HG03045 (cell line): Measurements from ENCODE around the gene HLA-DPB1.

Source experiments
- ATAC-seq: cut with Tn5 transposase; IDR thresholded peaks from one replicate; pipeline ENCODE4 v1.9.1; 2021; ENCODE audit warnings: mild to moderate bottlenecking, moderate library complexity; ENCODE audit not compliant: unreplicated experiment

The HLA-DPB1 gene

DNA sequence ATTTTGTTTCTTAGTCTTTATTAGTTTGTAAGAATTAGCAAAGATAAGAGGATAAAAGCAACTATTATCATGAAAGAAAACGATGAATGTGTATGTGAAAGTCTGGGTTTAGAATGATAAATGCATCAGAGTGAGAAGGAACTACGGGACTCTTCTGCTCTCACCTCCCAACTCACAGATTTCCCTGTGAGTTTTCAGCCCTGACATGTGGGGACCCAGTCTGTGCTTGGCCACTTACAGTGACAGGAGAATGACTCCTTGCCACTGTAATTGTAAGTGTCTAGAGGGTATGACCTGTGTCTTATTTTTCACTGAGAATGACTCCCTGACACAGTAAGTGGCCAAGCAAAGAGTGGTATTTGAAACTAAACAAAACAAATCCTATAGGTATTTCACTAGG is 4.9 kb upstream of the HLA-DPB1 start:
- ATAC-seq = no peak

DNA sequence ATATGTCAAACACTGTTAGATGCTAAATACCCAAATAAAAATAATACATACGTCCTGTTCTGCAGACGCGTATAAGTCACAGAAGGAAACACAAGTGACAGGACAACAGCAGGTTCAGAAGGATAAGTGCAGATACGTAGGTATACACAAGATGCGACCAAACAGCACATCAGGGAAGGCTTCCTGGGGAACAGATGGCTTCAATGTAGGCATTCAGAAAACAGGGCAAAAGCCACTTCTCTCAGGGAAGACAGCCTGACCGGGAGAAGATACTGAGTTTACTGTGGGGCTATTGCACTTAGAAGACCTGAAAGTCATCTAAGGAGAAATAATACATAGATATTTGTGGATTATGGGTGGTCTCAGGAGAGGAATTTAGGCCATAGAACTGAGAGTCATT is 4.2 kb upstream of the HLA-DPB1 start:
- no peak for ATAC-seq

DNA sequence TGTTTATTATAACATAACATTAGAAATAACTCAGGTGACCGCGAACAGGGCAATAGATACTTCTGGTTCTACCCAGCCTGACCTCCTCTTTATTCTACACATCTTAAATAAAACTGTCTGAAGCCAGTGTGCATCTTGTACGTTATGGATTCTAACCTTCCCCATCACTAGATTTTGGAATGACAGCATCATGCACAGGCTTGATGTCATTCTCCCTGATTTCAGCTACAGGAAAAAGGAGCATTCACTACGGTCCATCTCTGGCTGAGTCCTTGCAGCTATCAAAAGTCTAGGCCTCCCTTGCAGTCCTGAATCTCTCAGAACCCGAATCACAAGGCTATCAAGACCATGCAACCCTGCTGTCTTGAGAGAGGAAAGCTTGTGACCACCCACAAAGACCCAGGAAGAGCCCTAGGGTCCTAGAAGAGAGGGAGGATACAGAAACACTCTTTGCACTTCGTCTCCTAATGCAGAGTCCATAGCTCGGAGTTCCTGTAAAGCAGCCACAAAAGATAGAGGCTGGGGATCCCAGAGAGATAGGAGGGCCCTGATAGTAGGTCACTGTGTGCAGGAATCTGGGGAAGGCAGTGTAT is 3.2 kb upstream of the HLA-DPB1 start:
- no peak for ATAC-seq

DNA sequence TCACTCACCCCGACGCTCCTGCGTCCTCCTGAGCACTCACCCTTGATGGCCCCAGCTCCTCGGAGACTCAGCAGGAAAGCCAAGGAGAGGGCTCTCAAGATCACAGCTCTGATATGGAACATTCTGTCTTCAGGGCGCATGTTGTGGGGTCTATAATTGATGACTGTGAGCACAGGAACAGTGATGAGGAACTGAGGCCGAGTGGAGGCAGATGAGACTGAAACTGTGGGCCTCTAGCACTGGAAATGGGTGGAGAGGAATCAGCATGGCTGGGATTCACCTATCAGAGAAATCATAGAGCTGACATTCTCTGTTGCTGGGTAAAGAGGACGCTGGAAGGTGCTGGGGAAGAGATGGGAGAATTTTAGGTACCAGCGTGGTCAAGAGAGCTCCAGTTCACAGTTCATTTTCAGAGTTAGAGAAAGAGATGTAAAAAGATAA is 2.3 kb upstream of the HLA-DPB1 start, which contains the start of gene HLA-DPA1:
Gene HLA-DPA1 (minus strand): TSS at position 219 of the 441 bp plus-strand sequence.
- peak; percentile 69 for ATAC-seq

DNA sequence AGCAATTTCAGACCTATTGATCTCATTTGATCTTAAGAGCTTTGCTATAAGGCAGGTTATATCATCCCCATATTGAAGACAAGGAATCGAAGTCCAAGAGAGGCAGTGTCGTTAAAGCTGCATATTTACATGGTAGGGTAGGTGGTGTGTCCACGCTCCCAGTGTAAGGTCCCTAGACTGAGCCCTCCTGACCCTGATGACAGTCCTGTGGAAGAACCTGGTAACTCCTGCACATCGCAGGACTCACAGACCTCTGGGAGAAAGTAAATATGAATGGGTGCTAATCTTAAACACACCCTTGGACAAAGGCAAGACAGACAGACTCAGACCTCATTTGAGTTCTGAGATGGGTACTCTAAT is 602 bp upstream of the HLA-DPB1 start:
- ATAC-seq = peak; percentile 9

DNA sequence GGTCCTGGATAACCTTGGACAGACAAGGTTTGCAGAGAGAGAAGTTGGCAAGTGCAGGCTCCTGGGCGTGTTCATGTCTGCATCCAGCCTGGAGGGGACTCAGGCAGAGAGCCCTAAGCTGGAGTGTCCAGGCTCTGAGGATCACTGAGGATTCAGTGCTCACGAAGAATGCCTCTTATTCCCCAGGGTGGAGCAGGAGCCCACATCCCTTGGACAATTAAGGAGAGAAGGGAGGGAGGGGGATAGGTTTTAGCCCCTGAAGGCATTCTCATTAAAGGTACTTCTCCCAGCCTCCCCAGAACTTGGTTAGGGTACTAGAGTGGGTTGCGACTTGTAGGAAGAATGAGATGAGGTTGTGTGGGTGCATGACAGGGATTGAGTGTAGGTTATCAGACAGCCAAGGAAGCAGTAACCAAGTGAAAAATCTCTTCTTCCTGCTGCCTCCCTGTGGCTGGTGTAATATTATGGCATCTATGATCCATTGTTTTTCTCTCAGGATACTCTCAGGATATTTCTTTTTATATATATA is 680 bp downstream of the HLA-DPB1 start:
- ATAC-seq = no peak

DNA sequence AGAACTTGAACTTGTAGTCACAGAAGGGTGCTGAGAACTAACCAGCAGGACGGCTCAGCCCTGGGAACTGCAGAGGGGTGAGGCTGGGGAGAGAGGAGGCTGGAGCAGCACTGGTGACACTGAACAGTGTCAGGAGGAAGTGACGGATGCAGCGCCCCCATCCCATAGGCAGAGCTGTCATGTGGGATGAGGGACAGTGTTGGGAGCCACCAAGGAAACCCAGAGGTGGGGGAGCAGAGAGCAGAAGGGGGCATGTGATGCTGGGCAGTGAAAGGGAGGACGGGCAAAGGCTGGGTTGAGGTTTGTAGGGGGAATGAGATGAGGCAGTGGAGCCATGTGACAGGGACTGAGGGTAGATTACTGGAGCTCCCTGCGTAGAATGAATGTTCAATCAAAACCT is 2.1 kb downstream of the HLA-DPB1 start:
- ATAC-seq = no peak

DNA sequence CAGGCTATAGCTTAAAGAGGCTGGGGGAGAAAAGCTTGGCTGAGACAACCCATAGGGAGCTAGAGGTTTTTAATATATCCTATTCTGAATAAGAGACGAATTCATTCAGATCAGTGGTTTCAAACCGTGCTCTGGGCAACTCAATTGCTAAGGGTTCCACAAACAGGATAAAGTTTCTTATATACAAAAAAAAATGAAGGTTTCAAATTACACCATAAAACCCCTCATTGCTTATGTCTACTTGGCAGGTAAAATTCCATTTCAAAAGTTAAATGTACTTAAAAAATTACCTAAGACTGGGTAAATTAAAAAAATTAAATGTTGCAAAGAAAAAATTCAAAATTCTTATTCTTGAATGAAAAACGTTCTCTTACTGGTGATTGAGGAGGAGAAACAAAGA is 2.7 kb downstream of the HLA-DPB1 start:
- no peak for ATAC-seq

DNA sequence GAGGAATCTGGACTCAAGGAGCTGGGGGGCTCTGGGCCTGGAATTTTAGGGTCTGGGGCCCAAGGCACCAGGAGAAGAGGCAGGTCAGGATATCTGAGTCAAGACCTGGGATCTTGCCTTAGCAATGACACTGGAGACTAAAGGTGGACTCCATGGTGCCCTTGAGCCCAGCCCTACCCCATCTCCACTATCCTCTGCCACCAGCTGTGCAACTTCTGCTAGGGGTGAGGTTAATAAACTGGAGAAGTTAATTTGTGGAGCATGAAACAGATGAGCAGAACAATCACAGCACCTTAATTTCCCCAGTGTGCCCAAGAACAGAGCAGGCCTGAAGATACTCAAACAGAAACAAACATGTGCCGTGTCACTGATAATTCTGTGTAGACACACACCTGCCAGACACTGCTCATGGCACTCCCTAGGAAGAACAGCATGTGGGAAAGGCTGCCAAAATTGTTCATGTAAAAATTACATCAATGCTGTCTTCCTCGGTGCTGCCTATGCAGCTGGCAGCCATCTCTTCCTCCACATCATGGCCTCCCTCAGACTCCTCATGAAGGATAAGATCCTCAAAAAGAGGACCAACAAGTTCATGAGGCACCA is 3.2 kb downstream of the HLA-DPB1 start:
- ATAC-seq = no peak

DNA sequence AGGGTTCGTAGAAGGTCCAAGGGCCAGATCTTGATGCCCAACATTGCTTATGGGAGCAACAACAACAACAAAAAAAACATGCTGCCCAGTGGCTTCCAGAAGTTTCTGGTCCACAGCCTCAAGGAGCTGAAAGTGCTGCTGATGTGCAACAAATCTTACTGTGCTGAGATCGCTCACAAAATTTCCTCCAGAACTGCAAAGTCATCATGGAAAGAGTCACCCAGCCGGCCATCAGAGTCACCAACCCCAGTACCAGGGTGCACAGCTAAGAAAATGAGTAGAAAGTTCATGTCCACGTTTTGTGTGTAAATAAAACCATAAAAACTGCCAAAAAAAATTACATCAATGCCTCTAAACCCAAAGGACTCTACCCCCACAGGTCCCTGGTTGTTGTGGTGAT is 3.8 kb downstream of the HLA-DPB1 start:
- ATAC-seq = no peak

DNA sequence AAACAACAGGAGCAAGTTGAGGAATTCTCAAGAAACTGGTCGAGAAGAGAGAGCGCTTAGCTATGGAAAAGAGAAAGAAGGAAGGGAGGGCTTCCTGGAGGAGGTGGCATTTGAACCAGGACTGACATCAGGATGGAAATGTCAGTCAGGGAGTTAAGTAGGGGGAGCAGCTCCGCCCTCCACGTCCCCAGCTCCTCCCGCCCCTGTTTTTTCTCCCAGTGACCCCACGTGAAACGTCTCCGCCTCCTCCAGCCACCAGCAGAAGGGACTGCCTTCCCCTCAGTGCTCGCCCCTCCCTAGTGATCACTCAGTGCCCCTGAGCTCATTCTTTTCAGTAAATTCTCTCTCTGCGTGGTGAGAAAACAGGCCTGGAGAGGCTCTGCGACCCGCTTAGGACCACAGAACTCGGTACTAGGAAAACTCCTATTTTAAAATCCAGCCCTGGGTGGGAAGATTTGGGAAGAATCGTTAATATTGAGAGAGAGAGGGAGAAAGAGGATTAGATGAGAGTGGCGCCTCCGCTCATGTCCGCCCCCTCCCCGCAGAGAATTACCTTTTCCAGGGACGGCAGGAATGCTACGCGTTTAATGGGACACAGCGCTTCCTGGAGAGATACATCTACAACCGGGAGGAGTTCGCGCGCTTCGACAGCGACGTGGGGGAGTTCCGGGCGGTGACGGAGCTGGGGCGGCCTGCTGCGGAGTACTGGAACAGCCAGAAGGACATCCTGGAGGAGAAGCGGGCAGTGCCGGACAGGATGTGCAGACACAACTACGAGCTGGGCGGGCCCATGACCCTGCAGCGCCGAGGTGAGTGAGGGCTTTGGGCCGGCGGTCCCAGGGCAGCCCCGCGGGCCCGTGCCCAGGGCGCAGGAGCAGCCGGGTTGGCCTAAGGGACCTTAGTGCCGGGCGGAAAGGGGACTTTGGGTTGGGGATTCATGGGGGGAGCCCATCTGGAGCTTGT is 4.6 kb downstream of the HLA-DPB1 start:
- peak; percentile 41 for ATAC-seq

DNA sequence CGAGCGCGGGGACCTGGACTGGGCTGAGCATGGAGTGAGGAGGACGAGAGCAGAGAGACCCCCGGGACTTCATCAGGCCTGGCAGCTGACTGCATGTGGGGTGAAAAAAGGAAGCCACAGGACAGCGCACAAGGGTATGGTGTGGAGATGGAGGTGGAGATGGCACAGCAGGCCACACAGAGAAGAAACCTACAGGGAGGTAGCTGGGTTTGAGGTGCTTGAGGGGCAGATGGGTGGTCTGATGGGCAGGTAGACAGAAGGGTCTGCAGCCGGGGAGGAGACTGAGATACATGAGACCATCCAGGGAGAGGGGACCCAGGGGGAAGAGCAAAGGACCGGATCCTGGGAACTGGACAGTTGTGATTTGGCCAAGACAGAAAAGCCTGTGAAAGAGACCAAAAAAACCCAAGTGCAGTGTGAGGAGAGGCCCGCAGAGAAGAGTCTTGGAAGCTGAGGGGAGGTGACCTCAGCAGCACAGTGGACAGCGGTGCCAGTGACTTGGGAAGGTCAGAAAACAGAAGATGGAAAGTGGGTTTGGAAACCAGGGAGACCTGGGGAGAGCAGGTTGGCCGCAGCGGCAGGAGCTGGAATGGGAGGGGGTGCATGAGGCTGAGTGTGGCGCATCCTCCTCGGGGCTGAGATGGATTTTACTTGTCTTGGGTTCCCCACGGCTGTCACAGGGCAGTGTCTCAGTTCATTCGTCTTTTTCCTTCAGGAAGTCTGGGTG is 5.5 kb downstream of the HLA-DPB1 start:
- ATAC-seq = no peak

DNA sequence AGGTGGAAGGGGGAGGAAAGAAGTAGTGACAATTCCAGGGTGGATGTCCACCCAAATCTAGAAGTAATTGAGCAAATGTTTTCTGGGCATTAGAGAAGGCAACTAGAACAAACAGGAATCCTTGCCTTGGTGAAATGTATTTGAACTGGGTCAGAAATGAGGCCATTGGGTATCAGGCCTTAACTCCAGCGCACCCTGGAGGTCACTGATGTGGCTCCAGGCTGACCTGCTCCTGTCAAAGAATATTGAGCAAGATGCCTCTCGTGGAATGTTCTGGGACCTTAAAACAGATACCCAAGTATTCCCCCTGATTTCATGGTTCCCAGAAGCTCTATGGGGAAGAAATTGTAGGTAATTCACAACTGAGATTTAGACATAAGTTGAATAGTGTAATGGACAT is 6.9 kb downstream of the HLA-DPB1 start:
- no peak for ATAC-seq

DNA sequence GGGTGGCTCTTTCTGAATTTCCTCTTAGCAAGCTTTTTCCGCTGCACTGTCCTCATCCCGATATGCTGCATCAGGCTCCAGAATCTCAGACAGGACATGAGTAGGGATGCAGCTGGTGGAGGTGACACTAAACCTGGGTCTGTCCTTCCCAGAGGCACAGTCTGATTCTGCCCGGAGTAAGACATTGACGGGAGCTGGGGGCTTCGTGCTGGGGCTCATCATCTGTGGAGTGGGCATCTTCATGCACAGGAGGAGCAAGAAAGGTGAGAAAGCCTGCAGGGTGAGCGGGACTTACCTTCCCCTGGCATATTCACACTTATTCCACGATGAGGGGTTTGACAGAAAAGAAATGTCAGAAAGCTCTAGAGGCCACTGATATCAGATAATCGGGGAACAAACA is 9.8 kb downstream of the HLA-DPB1 start:
- no peak for ATAC-seq

DNA sequence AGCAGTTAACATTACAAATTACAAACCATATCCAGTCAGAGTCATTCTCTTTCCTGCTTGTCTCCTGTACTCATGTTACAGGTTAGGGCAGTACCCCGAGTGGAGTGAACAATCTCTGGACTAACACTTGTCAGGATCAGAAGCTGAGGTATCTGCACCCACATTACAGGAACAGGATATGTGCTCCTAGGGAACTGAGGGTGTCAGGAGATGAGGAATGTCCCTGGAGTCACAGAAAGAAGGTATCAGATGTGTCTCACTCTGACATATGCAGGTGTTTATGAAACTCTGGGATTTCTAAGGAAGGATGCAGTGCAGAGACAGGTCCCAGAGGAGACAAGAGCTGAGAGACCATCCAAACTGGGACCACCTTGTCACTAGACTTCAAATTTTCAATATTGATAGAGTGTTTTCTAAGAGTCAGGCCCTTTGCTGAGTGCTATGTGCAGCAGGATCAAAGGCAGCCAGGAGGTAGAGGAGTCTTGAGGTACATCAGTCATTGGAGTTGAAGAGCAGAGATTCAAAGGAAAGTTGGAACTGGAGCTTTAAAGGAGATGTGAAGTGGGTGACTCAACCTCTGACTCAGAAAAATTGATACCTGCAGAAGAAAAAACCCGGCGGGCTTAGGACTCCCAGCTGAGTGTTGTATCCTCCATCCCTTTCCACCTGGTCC is 12.6 kb downstream of the HLA-DPB1 start:
- ATAC-seq = no peak

DNA sequence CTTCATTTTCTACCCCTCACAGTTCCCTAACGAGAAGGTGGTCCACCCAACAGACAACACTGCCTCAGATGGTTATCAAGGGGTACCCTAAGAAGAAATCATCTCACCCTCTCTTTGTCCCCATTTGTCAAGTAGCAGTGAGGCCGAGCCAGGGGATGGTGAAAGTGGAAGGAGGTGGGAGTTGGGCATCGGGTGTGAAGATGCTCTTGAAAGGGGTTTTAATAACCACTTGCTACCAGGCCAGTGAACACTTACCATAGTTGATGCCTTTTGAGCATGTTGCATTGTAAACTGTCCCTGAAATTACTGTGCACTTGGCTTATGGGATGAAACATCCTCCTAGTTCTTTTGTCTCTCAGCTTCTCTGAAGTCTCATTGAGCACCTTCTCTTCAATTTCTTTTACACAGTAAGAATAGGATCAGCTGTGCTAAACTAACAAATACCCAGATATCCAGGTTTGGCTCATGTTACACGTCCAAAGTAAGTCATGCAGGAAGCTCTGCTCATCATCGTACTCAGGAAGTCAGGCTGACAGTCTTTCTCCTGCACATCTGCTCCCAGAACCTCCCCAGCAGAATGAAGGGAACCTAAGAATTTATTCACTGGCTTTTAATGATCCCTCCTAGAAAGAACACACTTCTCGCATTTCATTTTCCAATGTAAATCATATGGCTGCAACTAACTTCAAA is 13.3 kb downstream of the HLA-DPB1 start:
- ATAC-seq = no peak

DNA sequence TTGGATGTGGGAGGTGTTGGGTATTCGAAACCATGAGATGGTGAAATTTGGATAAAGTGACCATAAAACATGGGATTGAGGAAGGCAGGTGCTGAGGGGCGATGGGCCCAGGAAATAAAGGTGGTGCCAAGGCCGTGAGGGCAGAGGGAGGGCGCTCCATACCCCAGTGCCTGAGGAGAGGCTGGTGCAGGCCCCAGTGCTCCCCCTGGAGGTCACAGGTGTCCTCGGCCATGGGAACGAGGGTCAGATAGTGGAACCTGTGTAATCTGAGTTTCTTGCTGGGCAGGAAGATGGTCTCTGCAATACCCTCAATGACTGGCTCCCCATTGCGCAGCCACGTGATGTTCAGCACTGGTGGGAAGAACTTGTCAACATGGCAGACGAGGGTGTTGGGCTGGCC is 16.2 kb downstream of the HLA-DPB1 start:
- no peak for ATAC-seq

DNA sequence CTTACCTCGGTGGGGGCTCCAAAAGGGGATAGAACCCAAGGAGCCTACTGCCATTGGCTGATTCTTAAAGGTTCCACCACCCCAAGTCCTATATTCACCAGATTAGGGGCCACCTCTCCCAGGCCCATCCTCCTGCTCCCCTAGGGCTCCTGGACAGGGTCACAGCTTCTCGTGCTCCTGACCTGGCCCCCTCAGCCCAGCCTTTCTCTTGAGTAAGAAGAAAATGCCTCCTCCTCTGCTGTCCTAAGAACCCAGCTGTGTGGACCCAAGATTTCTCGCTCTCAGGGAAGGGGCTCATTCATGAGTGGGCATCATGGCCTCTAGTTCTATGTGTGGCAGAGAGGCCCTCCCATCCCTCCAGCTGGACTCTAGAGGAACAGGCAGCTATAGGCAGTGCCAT is 16.6 kb downstream of the HLA-DPB1 start:
- ATAC-seq = no peak

DNA sequence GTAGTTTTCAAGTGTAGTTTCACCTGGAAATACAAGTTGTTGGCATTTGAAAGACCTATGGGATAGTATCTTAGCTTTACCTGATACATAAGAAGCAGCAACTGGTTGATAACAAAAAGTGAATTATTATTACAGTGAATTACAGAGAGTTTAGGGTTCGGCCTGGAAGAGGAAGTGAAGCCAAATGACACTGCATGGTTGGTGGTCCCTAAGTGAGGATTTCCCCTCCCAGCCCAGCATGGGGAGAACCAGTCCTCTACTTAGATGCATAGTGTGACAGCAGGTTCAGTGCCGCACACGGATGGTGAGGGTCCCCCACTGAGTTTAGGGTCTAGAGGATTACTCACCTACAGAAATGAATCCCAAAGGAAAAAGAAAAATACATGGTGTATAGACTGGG is 18.1 kb downstream of the HLA-DPB1 start:
- no peak for ATAC-seq

DNA sequence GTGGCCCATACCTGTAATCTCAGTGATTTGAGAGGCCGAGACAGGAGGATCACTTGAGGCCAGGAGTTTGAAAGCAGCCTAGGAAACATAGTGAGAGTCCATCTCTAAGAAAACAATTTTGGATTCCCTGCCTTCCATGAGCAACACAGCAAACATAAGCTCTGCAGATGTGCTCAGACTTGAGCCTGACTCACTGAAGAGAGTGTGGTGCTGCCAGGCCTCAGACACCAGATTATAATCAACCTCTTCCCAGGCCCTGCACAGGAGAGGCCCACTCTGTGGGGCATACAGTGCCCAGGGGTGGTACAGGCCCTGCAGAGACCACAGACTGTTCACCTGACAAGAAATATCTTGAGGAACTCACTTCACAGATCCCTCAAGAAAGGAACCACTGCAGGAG is 19.9 kb downstream of the HLA-DPB1 start:
- ATAC-seq = no peak
